HG03196 (cell line): ENCODE data around the gene MRPS12.
"Not testable (repeated sequence)": the region's sequence is repeated elsewhere in the genome, so short reads cannot be mapped to it uniquely, and the experiment has no call there.

ENCODE experiments used
- ATAC-seq: cut with Tn5 transposase; IDR thresholded peaks from one replicate; pipeline ENCODE4 v1.9.1; 2021; ENCODE audit not compliant: unreplicated experiment

Gene MRPS12

GRCh38 chr19:38932425-38933179 is 1.9 kb downstream of the MRPS12 start:
- ATAC-seq: no peak

GRCh38 chr19:38933544-38933943 is 2.8 kb downstream of the MRPS12 start:
- ATAC-seq: no peak

GRCh38 chr19:38939957-38940356 is 9.2 kb downstream of the MRPS12 start:
- no peak for ATAC-seq

GRCh38 chr19:38941466-38941865 is 10.7 kb downstream of the MRPS12 start:
- ATAC-seq: not testable (repeated sequence)

- no peak for ATAC-seq
Observed at GRCh38 chr19:38941979-38942378, 11.2 kb downstream of the MRPS12 start.

GRCh38 chr19:38942471-38943181 is 11.9 kb downstream of the MRPS12 start:
- no peak for ATAC-seq

GRCh38 chr19:38944981-38945506 is 14.3 kb downstream of the MRPS12 start:
- no peak for ATAC-seq

GRCh38 chr19:38945562-38946228 is 15.0 kb downstream of the MRPS12 start:
- ATAC-seq: no peak

- no peak for ATAC-seq
Observed at GRCh38 chr19:38946229-38947010, 15.7 kb downstream of the MRPS12 start.

GRCh38 chr19:38949580-38950367 is 19.0 kb downstream of the MRPS12 start:
- no peak for ATAC-seq

GRCh38 chr19:38951187-38951586 is 20.4 kb downstream of the MRPS12 start:
- no peak for ATAC-seq

- ATAC-seq: no peak
Observed at GRCh38 chr19:38952395-38953165, 21.8 kb downstream of the MRPS12 start.

GRCh38 chr19:38953677-38954076 is 22.9 kb downstream of the MRPS12 start:
- ATAC-seq: no peak

GRCh38 chr19:38956264-38956663 is 25.5 kb downstream of the MRPS12 start:
- no peak for ATAC-seq

- no peak for ATAC-seq
Observed at GRCh38 chr19:38958301-38958700, 27.6 kb downstream of the MRPS12 start.

- no peak for ATAC-seq
Observed at GRCh38 chr19:38959618-38960017, 28.9 kb downstream of the MRPS12 start.

GRCh38 chr19:38964738-38965137 is 34.0 kb downstream of the MRPS12 start:
- ATAC-seq: no peak

- not testable (repeated sequence) for ATAC-seq
Observed at GRCh38 chr19:38966149-38966548, 35.4 kb downstream of the MRPS12 start.
